ENCODE measurements around the gene MYPOP. TPM values are rescaled to one million over a fixed set of nuclear protein-coding genes. Genes with fewer than 3 reads are reported as not detected.

MYPOP gene
- total and polyA plus RNA-seq, 9 of the 15 experiments (the other 6 are each of a cell fraction or from before 2014, with no cell fraction given) = 0.32 to 7.6 (median 1.6) TPM

DNA sequence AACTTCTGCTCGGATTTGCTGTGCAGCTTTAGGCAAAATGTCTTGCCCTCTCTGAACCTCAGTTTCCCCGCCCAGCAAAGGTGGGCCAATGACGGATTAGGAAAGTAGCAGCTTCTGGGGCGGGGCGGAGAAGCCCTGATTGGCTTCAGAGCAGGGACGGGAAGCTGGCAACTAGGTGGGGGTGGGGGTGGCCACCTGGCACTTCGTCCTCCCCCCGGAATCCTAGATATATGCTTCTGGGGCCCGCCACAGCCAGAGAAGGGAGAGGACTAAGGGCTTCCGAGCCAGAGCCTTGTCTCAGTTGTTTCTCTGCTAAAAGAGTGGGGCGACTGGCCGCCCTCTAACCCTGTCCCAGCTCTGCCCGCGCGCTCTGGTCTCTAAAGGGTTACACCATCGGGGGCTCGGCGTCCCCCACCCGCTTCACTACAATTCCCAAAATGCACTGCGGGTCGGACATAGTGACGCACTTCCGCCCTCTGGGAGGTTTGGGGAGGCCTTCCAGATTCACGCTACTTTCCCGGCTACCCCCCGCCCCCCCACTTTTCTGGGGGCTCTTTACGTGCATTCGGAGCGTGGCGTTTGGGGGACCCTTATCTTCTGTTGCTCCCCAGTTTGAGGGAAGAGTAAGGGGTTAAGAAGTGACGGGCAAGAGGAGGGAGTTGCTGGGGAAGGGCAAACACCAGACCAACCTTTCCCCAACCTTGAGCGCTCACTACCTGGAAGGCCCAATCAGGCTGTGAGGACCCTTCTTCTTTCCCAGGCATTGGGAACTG lies 15.8 kb downstream of the MYPOP start (continued):
- TF ChIP-seq, protein P1, sequence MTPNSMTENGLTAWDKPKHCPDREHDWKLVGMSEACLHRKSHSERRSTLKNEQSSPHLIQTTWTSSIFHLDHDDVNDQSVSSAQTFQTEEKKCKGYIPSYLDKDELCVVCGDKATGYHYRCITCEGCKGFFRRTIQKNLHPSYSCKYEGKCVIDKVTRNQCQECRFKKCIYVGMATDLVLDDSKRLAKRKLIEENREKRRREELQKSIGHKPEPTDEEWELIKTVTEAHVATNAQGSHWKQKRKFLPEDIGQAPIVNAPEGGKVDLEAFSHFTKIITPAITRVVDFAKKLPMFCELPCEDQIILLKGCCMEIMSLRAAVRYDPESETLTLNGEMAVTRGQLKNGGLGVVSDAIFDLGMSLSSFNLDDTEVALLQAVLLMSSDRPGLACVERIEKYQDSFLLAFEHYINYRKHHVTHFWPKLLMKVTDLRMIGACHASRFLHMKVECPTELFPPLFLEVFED (CRISPR knock-in tag; conservative IDR thresholded peaks at IDR 0.05) = 0 out of 2 replicates have a peak, but pooled peaks have one; percentile 71
- TF ChIP-seq JUNB (CRISPR knock-in tag; conservative IDR thresholded peaks at IDR 0.05) = no peak
- TF ChIP-seq, protein P2, sequence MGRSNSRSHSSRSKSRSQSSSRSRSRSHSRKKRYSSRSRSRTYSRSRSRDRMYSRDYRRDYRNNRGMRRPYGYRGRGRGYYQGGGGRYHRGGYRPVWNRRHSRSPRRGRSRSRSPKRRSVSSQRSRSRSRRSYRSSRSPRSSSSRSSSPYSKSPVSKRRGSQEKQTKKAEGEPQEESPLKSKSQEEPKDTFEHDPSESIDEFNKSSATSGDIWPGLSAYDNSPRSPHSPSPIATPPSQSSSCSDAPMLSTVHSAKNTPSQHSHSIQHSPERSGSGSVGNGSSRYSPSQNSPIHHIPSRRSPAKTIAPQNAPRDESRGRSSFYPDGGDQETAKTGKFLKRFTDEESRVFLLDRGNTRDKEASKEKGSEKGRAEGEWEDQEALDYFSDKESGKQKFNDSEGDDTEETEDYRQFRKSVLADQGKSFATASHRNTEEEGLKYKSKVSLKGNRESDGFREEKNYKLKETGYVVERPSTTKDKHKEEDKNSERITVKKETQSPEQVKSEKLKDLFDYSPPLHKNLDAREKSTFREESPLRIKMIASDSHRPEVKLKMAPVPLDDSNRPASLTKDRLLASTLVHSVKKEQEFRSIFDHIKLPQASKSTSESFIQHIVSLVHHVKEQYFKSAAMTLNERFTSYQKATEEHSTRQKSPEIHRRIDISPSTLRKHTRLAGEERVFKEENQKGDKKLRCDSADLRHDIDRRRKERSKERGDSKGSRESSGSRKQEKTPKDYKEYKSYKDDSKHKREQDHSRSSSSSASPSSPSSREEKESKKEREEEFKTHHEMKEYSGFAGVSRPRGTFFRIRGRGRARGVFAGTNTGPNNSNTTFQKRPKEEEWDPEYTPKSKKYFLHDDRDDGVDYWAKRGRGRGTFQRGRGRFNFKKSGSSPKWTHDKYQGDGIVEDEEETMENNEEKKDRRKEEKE (IDR thresholded peaks at IDR 0.05; ENCODE audit: borderline replicate concordance in 1 of 2, control insufficient read depth in 1 of 2, low read depth in 2 of 2, low read length in 1 of 2) = no peak
- TF ChIP-seq E2F4 (CRISPR knock-in tag; IDR thresholded peaks at IDR 0.05; ENCODE audit: low read depth) = no peak
- TF ChIP-seq, protein P3, sequence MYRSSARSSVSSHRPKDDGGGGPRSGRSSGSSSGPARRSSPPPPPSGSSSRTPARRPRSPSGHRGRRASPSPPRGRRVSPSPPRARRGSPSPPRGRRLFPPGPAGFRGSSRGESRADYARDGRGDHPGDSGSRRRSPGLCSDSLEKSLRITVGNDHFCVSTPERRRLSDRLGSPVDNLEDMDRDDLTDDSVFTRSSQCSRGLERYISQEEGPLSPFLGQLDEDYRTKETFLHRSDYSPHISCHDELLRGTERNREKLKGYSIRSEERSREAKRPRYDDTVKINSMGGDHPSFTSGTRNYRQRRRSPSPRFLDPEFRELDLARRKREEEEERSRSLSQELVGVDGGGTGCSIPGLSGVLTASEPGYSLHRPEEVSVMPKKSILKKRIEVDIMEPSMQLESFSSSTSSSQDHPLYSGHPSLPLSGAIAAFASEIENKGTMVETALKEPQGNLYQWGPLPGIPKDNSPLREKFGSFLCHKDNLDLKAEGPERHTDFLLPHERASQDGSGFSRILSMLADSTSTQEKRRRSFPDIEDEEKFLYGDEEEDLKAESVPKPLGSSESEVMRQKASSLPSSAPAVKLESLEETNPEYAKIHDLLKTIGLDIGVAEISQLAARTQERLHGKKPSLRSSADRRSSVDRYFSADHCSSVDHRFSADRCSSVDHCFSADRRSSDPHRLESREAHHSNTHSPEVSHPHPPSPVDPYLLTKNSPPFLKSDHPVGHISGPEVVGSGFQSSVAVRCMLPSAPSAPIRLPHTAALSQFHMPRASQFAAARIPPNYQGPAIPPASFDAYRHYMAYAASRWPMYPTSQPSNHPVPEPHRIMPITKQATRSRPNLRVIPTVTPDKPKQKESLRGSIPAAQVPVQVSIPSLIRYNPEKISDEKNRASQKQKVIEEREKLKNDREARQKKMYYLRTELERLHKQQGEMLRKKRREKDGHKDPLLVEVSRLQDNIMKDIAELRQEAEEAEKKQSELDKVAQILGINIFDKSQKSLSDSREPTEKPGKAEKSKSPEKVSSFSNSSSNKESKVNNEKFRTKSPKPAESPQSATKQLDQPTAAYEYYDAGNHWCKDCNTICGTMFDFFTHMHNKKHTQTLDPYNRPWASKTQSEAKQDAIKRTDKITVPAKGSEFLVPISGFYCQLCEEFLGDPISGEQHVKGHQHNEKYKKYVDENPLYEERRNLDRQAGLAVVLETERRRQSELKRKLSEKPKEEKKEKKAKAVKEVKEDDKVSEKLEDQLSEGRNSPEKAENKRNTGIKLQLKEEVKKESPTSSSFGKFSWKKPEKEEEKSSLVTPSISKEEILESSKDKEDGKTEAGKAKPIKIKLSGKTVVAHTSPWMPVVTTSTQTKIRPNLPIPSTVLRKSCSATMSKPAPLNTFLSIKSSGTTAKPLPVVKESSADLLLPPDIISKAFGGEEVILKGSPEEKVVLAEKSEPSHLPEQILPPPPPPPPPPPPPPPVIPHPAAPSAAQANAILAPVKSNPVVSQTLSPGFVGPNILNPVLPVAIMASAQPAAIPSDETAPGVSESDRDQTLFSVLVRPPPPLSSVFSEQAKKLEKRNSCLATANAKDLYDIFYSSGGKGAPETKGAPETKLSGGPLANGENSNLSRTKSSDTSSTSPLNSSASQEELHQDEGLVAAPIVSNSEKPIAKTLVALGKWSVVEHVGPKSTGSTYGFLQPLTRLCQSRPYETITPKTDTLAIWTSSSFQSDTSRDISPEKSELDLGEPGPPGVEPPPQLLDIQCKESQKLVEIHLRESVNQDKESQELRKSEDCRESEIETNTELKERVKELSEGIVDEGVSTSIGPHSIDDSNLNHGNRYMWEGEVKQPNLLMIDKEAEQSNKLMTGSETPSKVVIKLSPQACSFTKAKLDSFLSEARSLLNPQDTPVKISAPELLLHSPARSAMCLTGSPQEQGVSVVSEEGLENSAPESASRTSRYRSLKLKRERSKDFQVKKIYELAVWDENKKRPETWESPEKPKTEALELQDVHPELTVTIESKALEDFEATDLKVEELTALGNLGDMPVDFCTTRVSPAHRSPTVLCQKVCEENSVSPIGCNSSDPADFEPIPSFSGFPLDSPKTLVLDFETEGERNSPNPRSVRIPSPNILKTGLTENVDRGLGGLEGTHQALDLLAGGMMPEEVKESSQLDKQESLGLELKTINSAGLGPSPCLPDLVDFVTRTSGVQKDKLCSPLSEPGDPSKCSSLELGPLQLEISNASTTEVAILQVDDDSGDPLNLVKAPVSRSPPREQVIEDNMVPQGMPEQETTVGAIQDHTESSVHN (IDR thresholded peaks at IDR 0.05; ENCODE audit: borderline replicate concordance in 1 of 2, low read depth in 1 of 2) = no peak
- TF ChIP-seq, protein P4, sequence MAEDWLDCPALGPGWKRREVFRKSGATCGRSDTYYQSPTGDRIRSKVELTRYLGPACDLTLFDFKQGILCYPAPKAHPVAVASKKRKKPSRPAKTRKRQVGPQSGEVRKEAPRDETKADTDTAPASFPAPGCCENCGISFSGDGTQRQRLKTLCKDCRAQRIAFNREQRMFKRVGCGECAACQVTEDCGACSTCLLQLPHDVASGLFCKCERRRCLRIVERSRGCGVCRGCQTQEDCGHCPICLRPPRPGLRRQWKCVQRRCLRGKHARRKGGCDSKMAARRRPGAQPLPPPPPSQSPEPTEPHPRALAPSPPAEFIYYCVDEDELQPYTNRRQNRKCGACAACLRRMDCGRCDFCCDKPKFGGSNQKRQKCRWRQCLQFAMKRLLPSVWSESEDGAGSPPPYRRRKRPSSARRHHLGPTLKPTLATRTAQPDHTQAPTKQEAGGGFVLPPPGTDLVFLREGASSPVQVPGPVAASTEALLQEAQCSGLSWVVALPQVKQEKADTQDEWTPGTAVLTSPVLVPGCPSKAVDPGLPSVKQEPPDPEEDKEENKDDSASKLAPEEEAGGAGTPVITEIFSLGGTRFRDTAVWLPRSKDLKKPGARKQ (CRISPR knock-in tag; IDR thresholded peaks at IDR 0.05) = no peak
- TF ChIP-seq ZNF354B (CRISPR knock-in tag; IDR thresholded peaks at IDR 0.05) = no peak
- TF ChIP-seq HNRNPLL (IDR thresholded peaks at IDR 0.05; ENCODE audit: low read depth, low read length, poor library complexity, severe bottlenecking) = peak; percentile 49
- TF ChIP-seq ZBTB7A (IDR thresholded peaks at IDR 0.05; ENCODE audit: borderline replicate concordance, control insufficient read depth, low read depth, low read length) = peak; percentile 95
